Kidney (tissue), 14 donors: ENCODE results near the gene HECW1. TPM values are rescaled to one million over a fixed set of nuclear protein-coding genes. Genes with fewer than 3 reads are reported as not detected.

Experiments used
- DNase-seq, 5 donors: peaks; one replicate each; pipeline ENCODE4 v3.0.0-alpha.2; 2013 to 2020
- FAIRE-seq: peaks from 2 replicates; lab custom pipeline; 2012; peaks lifted over from hg19 to GRCh38; lab: Jason Lieb, UNC
- H3K27ac ChIP-seq, 2 donors: one replicate each; pipeline ENCODE4 v1.7.0; 2013; ENCODE audit warnings: low read depth in 2 of 2, low read length in 2 of 2, inconsistent platforms in 1 of 2
- H3K27me3 ChIP-seq: one replicate; pipeline ENCODE4 v1.7.1; 2013; ENCODE audit warnings: low read length, inconsistent platforms; ENCODE audit not compliant: control insufficient read depth, insufficient read depth
- H3K36me3 ChIP-seq, 3 donors: one replicate each; pipeline versions ENCODE4 v1.7.0 to v1.7.1; 2013; ENCODE audit warnings: low read length in 3 of 3, control low read depth in 1 of 3, inconsistent platforms in 1 of 3; ENCODE audit not compliant: insufficient read depth in 3 of 3, control insufficient read depth in 2 of 3
- H3K4me1 ChIP-seq, 3 donors: one replicate each; pipeline versions ENCODE4 v1.7.0 to v1.7.1; 2013; ENCODE audit warnings: low read length in 3 of 3, inconsistent platforms in 1 of 3, low read depth in 1 of 3; ENCODE audit not compliant: control insufficient read depth in 2 of 3, insufficient read depth in 2 of 3
- H3K4me3 ChIP-seq, 3 donors: one replicate each; pipeline versions ENCODE4 v1.7.0 to v1.8.1; 2013; ENCODE audit warnings: low read length in 3 of 3, control low read depth in 1 of 3, inconsistent platforms in 1 of 3
- H3K9ac ChIP-seq, 3 donors: one replicate each; pipeline versions ENCODE4 v1.7.0 to v1.7.1; 2013; ENCODE audit warnings: low read length in 3 of 3, control low read depth in 1 of 3, inconsistent platforms in 1 of 3
- H3K9me3 ChIP-seq, 3 donors: one replicate each; pipeline versions ENCODE4 v1.7.0 to v1.7.1; 2013; ENCODE audit warnings: low read length in 3 of 3, control low read depth in 1 of 3, inconsistent platforms in 1 of 3; ENCODE audit not compliant: control insufficient read depth in 2 of 3, insufficient read depth in 1 of 3
- CTCF ChIP-seq: IDR thresholded peaks from 3 replicates; pipeline ENCODE4 v1.5.1; 2012; ENCODE audit warnings: mild to moderate bottlenecking, moderate library complexity, borderline replicate concordance; ENCODE audit not compliant: insufficient read depth; ENCODE audit errors: extremely low read depth
- intact Hi-C: fragments of 100-400 bp; cut with DNase I; formaldehyde crosslinking; loops from one replicate; pipeline ENCODE4 v1.11.1; 2022
- polyA plus RNA-seq: library from polyadenylated mRNA; stranded (reverse); fragments of 350-450 nt; fragmentation: Illumina TruSeq; extraction: RNeasy Lipid Tissue Mini Kit (QIAGEN cat#74804); gene quantifications from one replicate; pipeline ENCODE4 v1.2.3, GENCODE V29; 2014; ENCODE audit warnings: low read depth, low replicate concordance; ENCODE audit not compliant: insufficient read depth
- total RNA-seq: library from RNA; stranded (reverse); fragmentation: NEBNext Ultra II Directional; extraction: Animal tissue kit (Norgen Biotek cat#: 25700); gene quantifications from one replicate; pipeline ENCODE4 v1.2.1, GENCODE V29; 2021
- donor health status: control.
- donor health status: control.
- donor health status: control.
- donor health status: control.
- donor health status: control.
- donor health status: DM: yes; HTN: yes; CAD: no.
- donor health status: Normal renal cell carcinoma (clear cell type).

The HECW1 gene
- total and polyA plus RNA-seq, 2 donors from 2014 or later, result 0.50 to 7.5 TPM

- H3K9me3 ChIP-seq, result no peaks in the 10 kb centered on the region
- H3K27ac ChIP-seq, result no peak overlapping the region
- no peak for TF ChIP-seq CTCF
- no peak overlapping the region for H3K4me3 ChIP-seq
- intact Hi-C loops, result no loop called here
- peaks cover 0 to 7% (median 0%) of the 10 kb centered on the region in 3 donors for H3K36me3 ChIP-seq
- H3K9ac ChIP-seq, result no peak overlapping the region
- H3K4me1 ChIP-seq, result no peaks in the 10 kb centered on the region
- DNase-seq, result no peak
- no peaks in the 10 kb centered on the region for H3K27me3 ChIP-seq
- no peak for FAIRE-seq
Observed at GRCh38 chr7:43553999-43554398, 441.6 kb downstream of the HECW1 start.

GRCh38 chr7:43554423-43554822, 442.0 kb downstream of the HECW1 start:
- H3K27me3 ChIP-seq, result no peaks in the 10 kb centered on the region
- DNase-seq (no peak), FAIRE-seq (no peak)
- no peaks in the 10 kb centered on the region for H3K4me1 ChIP-seq
- no peak overlapping the region for H3K9ac ChIP-seq
- no peak overlapping the region for H3K4me3 ChIP-seq
- H3K36me3 ChIP-seq, result peaks cover 0 to 7% (median 0%) of the 10 kb centered on the region in 3 donors
- H3K27ac ChIP-seq, result no peak overlapping the region
- H3K9me3 ChIP-seq, result no peaks in the 10 kb centered on the region
- intact Hi-C loops, result no loop called here
- no peak for TF ChIP-seq CTCF

GRCh38 chr7:43557831-43558495, 445.5 kb downstream of the HECW1 start:
- TF ChIP-seq CTCF, result no peak

More at GRCh38 chr7:43557831-43558495, 445.5 kb downstream of the HECW1 start:
- Histone ChIP-seq H3K9me3 (no peaks in the 10 kb centered on the region), H3K27me3 (no peaks in the 10 kb centered on the region), H3K9ac (no peak overlapping the region), H3K4me1 (no peaks in the 10 kb centered on the region), H3K27ac (no peak overlapping the region), H3K4me3 (no peak overlapping the region), H3K36me3 (peaks cover 0 to 2% (median 0%) of the 10 kb centered on the region in 3 donors)
- no peak for FAIRE-seq
- no peak for DNase-seq
- intact Hi-C loops, result no loop called here
